ENCODE measurements around the gene PYCARD.
"Not testable (repeated sequence)": the region's sequence is repeated elsewhere in the genome, so short reads cannot be mapped to it uniquely, and the experiment has no call there.

The PYCARD gene

GRCh38 chr16:31189412-31189778 lies 13.2 kb downstream of the PYCARD start:
- DNase-seq = no peak

GRCh38 chr16:31188450-31189411 lies 13.8 kb downstream of the PYCARD start:
- DNase-seq = no peak

- no peak for DNase-seq
Observed at GRCh38 chr16:31187808-31188189, 14.8 kb downstream of the PYCARD start.

GRCh38 chr16:31186930-31187807 lies 15.4 kb downstream of the PYCARD start:
- no peak for DNase-seq

GRCh38 chr16:31186176-31186575 lies 16.4 kb downstream of the PYCARD start:
- no peak for DNase-seq

- DNase-seq = no peak
Observed at GRCh38 chr16:31185339-31185738, 17.2 kb downstream of the PYCARD start.

GRCh38 chr16:31184888-31185287 lies 17.7 kb downstream of the PYCARD start:
- DNase-seq = no peak

- no peak for DNase-seq
Observed at GRCh38 chr16:31183432-31184428, 18.8 kb downstream of the PYCARD start.

GRCh38 chr16:31182391-31182790 lies 20.2 kb downstream of the PYCARD start:
- DNase-seq = no peak

GRCh38 chr16:31181102-31181830 lies 21.3 kb downstream of the PYCARD start:
- DNase-seq = no peak

- peak; percentile 90 for DNase-seq
Observed at GRCh38 chr16:31179747-31180459, 22.7 kb downstream of the PYCARD start, which contains the start of gene FUS. Gene FUS (plus strand): TSS chr16:31180139. CDS start chr16:31180215, 76 bp downstream.

GRCh38 chr16:31179219-31179746 lies 23.3 kb downstream of the PYCARD start:
- DNase-seq = no peak

GRCh38 chr16:31177136-31177535 lies 25.4 kb downstream of the PYCARD start:
- peak; percentile 52 for DNase-seq

GRCh38 chr16:31170048-31170447 lies 32.5 kb downstream of the PYCARD start:
- DNase-seq = not testable (repeated sequence)

- no peak for DNase-seq
Observed at GRCh38 chr16:31168848-31169247, 33.7 kb downstream of the PYCARD start.

GRCh38 chr16:31167315-31167714 lies 35.2 kb downstream of the PYCARD start:
- DNase-seq = no peak

- DNase-seq = no peak
Observed at GRCh38 chr16:31157136-31157535, 45.4 kb downstream of the PYCARD start.

All from CD4-positive, alpha-beta T cell treated with Interleukin-4 for 4 hours (primary cell).